ENCODE data around the gene S100A8.
"Not testable (repeated sequence)": the region's sequence is repeated elsewhere in the genome, so short reads cannot be mapped to it uniquely, and the experiment has no call there.

S100A8 gene

DNA sequence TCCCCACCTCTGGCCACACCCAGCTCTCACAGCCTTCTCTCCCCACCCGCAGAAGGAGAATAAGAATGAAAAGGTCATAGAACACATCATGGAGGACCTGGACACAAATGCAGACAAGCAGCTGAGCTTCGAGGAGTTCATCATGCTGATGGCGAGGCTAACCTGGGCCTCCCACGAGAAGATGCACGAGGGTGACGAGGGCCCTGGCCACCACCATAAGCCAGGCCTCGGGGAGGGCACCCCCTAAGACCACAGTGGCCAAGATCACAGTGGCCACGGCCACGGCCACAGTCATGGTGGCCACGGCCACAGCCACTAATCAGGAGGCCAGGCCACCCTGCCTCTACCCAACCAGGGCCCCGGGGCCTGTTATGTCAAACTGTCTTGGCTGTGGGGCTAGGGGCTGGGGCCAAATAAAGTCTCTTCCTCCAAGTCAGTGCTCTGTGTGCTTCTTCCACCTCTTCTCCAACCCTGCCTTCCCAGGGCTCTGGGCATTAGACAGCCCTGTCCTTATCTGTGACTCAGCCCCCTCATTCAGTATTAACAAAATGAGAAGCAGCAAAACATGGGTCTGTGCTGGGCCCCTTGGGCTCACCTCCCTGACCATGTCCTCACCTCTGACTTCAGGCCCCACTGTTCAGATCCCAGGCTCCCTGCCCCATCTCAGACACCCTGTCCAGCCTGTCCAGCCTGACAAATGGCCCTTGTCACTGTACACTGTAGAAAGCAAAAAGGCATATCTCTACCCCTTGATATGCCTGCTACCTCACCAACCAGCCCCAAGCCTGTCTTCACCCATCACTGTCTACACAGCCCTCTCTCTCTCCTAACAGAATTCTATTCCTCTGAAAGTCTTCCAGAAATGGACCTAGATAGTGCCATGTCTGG is 30.0 kb downstream of the S100A8 start:
- no peak for DNase-seq

DNA sequence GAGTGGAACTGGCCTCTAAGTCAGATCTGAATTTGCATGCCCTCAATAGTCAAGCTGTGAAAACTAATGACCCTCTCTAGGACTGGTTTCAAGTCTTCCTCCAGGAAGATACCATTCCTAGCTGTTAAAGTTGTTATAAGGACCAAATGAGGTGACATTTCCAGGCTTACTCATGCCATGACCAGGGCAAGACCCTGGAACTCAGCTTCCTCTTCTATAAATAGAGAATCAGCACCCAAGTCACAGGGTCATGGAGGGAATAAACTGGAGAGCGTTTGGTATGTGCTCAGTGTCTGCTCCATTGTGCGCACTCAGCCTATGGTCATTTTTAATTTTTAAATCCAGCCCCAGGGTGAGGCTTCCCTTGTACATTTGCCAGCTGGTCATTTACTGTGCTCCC is 30.7 kb downstream of the S100A8 start:
- DNase-seq, result no peak

DNA sequence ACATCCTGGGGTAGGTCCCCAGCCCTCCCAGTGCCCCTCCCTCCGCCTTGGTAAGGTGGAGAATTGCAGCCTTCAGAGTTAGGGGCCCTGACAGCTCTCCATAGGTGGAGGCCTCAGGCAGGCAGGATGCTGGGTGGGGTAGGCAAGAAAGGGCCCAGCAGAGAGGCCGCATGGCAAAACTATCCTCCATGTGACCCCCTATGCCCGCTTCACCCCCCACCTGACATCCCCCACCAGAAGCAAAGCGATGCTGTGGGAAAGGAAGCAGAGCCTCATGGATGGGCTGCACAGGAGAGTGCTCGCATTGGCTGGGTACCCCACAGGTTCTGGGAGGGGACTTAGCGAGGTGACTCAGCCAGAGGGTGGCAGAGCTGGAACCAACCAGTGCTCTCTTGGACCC is 31.6 kb downstream of the S100A8 start:
- DNase-seq, result no peak

DNA sequence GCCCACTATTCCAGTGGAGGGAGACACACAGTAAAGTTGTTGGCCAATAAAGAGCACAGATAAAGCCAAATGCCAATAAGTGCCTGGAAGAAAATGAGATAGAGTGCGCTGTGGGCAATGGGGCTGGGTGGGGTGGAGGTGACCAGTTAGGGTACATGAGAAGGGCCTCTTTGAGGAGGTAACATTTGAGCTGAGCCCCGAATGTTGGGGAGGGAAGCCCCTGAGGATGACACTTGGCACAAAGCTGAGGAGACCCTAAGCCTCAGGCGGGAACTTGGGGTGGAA is 32.2 kb downstream of the S100A8 start:
- DNase-seq, result no peak

DNA sequence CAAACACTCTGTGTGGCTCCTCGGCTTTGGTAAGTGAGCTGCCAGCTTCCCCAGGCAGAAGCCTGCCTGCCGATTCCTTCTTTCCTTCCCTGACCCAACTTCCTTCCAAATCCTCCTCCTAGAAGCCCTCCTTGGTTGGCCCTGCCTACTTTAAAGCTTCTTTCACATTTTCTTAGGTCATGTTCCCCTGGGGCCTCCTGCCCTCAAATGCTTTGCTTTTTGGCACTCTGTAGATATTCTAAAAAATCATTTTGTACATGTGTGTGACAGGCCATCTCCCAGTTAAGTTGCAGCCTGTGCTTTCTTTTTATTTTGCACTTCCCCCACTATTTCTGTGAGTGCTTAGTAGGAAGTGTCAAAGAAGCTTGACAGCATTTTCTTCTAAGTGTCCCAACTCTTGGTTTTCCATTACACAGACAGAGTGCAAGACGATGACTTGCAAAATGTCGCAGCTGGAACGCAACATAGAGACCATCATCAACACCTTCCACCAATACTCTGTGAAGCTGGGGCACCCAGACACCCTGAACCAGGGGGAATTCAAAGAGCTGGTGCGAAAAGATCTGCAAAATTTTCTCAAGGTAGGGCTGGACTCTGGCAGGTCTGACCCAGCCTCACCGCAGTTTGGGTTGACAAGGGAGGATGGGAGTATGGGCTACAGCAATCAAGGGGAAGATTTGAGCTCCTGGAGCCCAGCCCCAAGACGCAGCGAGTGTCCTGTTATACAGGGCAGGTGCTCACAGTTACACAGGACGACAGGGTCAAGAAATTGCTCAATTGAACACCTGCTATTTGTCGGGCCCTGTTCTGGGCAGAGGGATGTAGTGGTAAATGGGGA is 32.8 kb downstream of the S100A8 start, which contains the start of gene S100A9:
TSS of gene S100A9 (plus strand) at position 2 of the 838 bp plus-strand sequence. CDS start at position 432, 430 bp downstream.
- DNase-seq, result no peak

DNA sequence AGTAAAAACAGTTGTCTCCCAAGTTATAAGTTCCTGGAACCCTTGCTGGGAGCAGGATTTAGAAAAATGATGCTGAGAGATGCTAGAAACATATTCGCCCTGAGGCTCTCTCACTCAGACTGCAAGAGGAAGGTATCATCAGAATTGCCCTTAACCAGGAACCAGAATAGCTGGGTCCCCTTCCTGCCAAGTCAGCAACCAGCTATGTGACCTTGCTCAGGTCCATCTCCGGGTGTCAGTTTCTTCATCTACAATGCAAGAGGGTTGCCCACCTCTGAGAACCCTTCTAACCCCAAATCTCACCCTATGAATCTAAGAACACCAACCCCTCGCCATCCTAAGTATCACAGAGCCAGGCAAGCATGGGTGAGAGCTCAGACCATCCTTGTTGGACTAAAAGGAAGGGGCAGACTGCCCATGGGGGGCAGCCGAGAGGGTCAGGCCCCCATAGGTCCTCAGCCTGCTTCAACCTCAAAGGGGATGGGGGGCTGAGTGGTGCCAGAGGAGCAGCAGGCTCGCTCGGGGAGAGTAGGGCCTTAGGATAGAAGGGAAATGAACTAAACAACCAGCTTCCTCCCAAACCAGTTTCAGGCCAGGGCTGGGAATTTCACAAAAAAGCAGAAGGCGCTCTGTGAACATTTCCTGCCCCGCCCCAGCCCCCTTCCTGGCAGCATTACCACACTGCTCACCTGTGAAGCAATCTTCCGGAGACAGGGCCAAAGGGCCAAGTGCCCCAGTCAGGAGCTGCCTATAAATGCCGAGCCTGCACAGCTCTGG is 33.6 kb downstream of the S100A8 start:
- no peak for DNase-seq

DNA sequence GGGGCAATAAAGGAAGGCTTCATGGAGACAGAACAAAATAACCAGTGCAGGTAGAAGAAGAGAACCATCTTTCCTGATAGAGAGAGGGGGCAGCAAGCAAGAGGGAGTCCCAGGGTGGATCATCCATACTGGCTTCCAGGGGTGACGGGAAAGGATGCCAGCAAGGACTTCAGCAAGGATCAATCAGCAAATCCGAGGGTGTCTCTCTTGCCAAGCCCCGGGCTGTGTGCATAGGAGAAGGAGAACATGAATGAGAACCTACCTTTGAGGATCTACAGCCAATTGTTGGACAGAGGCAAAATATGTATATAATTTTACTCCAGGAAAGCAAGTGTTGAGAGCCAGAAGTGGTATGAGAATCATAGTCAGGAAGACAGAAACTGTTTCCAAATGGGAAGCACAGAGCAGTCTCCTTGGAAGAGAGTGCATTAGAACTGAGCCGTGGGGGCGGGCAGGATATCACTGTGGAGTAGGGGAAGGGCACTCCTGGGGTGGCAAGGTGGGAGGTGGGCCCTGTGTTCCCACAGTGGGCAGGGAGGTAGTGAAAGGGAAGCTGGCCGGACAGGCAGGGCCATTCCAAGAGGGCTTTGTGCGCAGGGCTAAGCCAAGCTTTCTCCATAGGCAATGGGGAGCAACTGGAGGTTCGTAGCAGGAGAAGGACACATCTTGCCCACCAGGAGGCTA is 34.3 kb downstream of the S100A8 start:
- DNase-seq, result no peak

DNA sequence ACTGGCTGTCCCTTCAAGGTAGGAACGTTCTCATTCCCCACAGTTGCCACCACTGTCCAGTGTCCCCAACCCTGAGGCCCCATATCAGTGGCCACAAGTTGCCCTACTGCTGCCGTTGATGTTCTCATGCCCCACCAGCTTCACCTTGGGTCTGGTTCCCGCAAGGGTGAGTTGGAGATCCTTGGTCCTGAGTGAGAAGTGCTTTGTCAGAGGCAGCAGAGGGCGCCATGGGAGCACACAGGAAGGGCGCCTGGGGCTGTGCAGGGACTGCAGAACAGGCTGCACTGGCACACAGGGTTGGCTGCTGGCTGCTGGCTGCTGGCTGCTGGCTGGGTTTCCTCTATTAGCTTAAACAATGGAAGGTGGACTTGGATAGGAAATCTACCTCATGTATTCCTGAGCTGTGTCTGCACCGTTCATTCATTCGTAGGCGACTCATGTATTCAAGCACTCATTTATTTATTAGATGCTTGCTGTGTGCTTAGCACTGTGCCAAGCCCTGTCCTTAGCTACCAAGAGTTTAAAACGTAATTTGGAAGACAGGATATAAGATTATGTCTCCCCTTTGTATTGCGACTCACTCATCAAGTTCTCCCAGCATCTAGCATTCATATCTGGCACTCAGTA is 35.3 kb downstream of the S100A8 start:
- no peak for DNase-seq

DNA sequence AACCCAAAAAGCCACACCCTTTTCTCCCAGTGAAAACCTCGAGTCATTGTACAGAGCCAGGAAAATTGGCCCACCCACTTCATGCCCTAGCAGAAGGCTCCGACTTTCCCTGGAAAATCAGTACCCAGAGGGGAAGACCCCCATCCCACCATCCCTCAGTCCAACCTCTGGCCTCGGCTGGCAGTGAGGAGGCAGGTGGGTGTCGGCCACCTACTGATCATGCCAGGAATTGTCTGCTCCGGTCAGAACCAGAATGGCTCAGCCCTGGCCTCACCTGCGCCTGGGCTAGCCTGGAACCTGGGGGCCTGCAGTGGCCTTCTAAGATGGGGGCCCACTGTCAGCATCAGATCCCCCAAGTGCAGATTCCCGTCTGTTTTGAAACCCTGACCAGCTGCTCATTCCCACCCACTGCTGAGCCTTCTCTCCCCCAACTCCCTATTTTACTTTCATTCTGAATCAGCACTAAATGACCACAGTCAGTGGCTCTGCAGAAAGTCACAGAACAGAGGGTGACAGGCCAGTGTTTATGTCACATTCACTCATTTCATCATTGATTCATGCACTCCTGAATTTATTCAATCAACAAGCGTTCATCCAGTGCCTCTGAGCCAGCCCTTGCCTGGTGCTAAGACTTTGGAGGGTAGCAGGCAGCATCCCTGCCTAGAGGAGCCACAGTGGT is 36.2 kb downstream of the S100A8 start:
- DNase-seq, result no peak

DNA sequence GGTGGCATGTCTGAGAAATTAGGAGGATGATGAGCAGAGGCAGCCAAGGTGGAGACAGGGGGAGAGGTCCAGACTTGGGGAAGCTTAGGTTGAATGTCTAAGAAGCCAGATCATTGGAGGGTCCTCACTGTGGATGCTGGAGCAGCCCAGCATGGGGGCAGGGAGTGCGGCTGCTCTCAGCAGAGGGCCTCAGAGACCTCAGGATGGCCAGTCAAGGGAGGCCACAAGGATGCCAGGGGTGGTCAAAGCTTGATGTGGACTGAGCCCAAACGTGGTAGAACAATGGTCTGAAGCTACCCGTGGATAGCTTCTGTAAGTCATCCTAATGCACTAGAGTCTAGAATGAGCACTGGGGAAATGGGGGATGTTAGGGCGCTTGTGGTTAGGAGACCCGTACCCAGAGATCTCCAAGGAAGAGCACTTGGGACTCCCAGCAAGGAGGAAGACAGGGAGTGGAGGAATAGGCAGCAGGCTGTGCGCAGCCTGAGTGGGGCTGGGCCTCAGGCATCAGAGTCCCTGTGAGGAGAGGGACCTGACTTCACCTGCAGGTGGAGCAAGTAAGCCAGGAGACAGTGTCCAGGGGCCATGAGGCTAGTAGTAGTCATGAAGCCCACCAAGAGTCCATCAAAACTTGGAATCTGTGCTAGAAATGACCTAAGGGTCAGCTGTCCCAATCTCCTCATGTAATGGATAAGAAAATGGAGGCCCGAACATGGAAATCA is 37.5 kb downstream of the S100A8 start:
- DNase-seq, result no peak

DNA sequence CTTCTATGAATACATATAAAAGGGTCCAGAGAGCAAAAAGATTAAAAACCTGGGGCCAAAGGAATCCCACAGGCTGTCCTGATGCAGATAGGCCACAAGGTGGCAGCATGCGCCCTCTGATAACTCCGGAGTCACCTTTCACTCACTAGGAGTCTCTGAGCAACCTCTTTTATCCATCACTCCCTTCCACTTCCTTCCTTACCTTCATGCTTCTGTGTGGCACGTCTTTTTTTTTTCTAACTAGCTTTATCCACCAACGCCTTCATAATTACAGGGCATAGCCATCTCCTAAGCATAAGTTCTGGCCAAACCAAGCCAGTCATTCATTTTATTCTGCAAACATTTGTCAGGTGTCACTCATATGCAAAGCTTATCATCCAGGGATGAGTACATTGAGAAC is 38.4 kb downstream of the S100A8 start:
- DNase-seq, result peak; percentile 45

DNA sequence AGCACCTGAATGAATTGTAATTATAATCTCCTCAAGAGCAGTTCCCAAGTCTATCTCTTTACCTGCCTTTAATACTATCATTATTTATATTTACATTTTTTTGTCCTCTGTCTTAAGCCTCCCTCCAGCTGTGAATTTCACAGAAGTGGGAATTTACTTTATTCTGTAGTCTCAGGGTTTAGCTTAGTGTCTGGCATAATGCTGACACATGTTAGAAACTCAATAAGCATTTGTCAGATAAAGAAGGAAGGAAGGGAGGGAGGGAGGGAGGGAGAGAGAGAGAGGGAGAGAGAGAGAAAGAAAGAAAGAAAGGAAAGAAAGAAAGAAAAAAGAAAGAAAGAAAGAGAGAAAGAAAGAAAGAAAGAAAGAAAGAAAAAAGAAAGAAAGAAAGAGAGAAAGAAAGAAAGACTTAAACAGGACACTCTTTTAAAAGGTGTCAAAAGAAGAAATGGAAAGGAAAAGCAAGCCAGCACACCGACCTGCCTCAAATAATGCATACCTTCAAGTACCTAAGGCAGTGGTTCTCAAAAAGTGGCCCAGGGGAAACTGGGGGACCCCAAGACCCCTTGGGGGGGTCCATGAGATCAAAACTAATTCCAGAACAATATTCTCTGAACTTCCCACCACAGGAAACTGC is 40.4 kb downstream of the S100A8 start:
- DNase-seq, result no peak

DNA sequence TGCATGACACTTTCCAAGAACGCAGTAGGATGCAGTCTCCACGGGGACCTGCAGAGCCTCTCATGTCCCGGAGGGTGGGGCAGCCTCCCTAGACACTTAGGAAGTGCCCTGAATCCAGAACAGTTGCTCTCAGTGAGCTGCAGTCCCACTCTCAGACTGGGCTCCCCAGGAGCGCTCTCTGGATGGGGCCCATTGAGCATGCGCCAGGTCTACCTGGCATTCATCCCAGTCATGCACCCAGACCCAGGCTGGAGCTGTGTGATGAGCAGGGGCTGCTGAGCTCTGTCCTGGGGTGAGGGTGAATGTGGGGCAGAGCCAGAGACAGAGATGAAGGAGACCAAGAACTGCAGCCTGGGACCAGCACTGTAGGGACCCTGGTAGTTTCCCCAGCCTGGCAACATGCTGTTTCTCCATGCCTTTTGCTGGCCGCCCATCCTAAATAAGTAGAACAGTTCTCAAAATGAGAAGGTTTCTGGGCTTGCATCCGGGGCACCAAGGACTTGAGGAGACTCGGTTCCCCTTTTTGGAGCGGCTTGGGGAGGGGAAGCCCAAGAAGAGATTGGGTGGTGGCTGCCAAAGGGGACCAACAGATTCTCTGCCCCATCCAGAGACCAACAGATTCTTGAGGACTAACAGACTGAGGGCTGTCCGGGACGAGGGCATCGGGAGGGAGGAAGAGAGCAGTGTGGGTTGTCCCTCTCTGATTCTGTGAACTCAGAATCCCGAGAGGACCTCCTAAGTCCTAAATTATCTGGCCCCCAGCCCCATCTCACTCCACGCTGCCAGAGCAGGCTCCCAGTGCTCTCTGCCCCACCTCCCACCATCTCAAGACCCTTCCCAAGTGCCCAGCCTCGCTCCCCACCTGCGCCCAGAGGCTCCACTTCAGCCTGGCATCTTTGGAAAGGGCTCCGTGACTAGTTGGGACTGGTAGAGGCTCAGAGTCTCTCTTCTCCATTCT is 41.2 kb downstream of the S100A8 start:
- DNase-seq, result no peak

DNA sequence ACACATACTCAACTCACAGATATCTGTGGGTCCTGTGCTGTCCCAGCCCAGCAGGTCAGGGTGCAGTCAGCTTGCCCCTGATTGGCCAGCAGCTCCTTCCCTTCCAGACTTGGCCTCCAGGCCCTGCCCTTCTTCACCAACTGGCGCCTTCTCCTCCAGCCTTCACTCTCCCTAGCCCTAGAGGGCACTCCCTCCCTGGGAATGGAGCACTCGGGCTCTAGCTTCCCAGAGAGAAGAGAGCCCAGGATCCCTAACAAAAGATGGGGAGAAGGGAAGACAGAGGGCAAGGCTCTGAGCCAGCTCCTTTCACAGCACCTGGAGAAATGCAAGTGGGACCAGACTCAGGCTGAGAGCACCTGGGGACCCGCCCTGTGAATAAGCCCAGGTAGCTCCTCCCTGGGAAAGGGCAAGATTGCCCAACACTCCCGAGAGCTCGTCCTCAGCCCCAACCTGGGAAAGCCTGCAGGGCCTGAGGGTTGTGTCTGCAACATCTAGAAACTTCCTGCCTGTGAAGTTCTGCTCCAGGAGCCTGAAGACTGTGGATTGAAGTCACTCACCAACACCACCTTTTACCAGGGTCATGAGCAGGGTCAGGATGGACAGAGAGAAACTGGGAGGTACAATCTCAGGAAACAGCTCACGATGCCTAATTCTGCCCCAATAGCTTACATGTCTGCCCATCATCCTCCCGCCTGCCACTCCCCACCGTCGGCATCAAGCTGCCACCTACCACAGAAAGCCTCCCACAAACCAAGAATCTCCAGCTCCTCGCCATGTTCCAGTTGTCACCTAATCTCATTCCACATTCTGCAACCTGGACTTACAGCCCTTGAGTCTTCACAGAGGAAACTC is 42.1 kb downstream of the S100A8 start, which contains the start of gene PGLYRP4:
TSS of gene PGLYRP4 (minus strand) at position 331 of the 852 bp plus-strand sequence. CDS start 909 bp downstream, outside the sequence.
- no peak for DNase-seq

DNA sequence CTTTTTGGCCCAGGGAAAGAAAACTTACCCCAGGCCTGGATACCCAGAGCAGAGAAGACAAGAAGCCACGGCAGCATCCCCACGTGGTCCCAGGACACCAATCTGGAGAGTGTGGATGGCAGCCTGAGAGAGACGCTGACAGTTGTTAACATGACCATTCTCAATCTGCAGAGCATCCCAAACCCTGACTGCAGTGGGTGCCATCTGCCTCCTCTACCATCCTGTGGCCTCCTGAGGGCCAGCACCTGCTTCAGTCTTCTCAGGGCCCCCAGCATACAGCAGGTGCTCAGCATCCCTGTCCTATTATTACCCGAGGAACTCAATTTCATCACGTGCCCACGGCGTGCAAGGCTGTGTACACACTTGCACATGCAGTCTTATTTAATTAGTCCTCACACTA is 43.0 kb downstream of the S100A8 start:
- no peak for DNase-seq

DNA sequence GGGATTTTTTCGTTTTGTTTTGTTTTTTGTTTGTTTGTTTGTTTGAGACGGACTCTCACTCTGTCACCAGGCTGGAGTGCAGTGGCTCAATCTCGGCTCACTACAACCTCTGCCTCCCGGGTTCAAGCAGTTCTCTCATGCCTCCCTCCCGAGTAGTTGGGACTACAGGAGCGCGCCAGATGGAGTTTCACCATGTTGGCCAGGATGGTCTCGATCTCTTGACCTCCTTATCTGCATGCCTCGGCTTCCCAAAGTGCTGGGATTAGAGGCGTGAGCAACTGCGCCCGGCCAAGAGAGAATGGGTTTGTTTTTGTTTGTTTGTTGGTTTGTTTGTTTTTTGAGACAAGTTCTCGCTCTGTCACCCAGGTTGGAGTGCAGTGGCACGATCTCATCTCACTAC is 43.8 kb downstream of the S100A8 start:
- not testable (repeated sequence) for DNase-seq

DNA sequence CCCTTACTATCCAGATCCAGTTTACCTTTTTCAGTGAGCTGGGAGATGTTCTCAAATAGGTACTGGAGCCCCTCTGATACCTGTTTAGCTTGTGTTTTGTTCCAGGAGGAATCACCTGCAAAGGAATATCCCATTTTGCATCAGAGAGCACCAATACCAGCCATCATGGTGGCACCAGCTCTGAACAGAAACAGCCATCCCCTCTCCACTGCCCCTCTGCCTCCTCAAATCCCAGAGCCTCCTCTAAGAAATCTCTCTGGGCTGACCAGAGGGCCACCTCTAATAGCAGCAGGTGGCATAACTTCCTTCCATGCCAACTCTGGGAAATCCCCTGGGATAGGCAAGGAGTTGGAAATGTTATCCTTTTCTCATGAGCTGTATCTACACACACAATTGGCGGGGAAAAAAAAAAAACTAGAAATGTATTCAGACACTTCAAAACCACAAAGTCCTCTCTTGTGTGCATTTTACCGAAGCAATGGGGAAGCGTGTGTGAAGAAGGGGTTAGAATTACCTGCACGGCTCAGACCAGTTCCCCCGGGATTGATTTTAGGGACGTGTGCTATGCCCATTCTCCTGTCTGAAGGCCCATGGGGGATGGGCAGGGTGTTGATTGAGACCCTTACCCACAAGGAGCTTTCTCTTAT is 44.7 kb downstream of the S100A8 start:
- DNase-seq, result no peak
